Mammary epithelial cell (primary cell): Measurements from ENCODE around the gene SLC2A4.

Source experiments
- CTCF ChIP-seq, 2 donors: IDR thresholded peaks in 1 of 2; conservative IDR thresholded peaks in 1 of 2; 2 replicates each; pipeline ENCODE4 v1.5.1; 2011 to 2012; ENCODE audit warnings: inconsistent platforms in 2 of 2, low read length in 2 of 2, mild to moderate bottlenecking in 2 of 2, control low read depth in 1 of 2, low read depth in 1 of 2; ENCODE audit not compliant: insufficient read depth in 1 of 2; ENCODE audit errors: extremely low read depth in 1 of 2
- EZH2 ChIP-seq: IDR thresholded peaks from 2 replicates; pipeline ENCODE4 v1.6.1; 2012; ENCODE audit warnings: low read length, inconsistent platforms, borderline replicate concordance

- TF ChIP-seq CTCF (conservative IDR thresholded peaks at IDR 0.05 in 1 of 2, IDR thresholded peaks at IDR 0.05 in 1 of 2; ENCODE audit: extremely low read depth in 1 of 2, insufficient read depth in 1 of 2, low read depth in 1 of 2, low read length in 2 of 2) (no peak), EZH2 (no peak)
These were observed 11.6 kb downstream of the SLC2A4 start for GRCh38 chr17:7293159-7293558.
